ACHN (cell line): Measurements from ENCODE around the gene PLB1.

Experiments used
- DNase-seq: peaks from one replicate; pipeline ENCODE4 v3.0.0-alpha.2; 2015
- in situ Hi-C: cut with HindIII; loops from 2 replicates; pipeline ENCODE4 v1.10.0; 2017; ENCODE audit warnings: low sequenced_read_pairs, low pct_ligation_motif_present, low pct_unique_long_range_greater_than_20kb

The PLB1 gene

DNA sequence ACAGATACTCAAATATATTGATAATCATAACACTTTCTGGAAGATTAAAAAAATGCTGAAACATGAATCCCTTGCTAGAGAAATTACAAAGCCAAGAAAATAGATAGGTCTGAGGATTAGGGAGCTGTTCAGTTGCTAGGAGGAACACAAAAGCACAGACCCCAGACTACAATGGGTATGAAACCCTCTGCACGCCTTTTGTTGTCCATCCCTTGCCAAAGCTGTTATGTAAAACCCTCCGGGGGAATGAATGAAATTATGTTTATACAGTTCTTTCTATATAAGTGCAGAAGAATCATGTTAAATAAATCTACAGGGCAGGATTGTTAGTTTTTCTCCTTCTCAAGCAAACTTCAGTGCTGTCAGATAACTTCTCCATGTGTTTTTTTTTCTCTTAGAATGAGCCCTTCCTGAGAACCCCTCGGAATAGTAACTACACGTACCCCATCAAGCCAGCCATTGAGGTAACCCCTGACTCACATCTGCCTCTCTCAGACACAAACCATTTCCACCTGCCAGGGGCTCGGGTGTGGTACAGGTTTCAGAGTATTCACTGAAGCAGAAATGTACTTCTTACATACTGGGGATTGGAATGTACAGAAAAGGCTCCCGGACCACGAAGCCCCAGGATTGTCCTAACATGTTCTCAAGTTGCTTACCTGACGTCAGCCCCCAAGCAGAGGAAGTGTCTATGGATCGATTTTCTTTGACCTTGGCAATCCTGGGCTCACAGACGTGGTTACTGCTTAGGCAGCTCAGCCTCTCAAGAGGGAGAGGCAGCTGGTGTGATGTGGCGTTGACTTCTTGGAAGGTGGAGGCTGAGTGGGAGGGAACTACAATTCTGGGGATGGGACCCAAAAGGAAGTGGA is 118.0 kb downstream of the PLB1 start:
- DNase-seq = peak; percentile 84
- in situ Hi-C loops = no loop called here

DNA sequence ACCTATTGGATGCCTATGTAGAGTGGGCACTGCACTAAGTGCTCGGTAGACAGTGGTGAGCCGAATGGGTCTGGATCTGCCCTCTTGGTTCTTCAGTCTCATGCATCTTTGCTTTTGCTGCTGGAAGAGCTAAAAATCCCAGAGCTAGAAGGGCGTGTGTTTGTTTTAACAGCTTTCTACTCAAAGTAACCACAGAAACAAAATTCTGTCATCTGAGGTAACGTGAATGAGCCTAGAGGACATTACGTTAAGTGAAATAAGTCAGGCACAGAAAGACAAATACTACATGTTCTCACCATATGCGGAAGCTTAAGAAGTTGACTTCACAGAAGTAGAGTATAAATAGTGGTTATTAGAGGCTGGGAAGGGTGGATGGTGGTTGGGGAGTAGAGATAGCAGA is 119.8 kb downstream of the PLB1 start:
- in situ Hi-C loops = no loop called here
- DNase-seq = no peak

DNA sequence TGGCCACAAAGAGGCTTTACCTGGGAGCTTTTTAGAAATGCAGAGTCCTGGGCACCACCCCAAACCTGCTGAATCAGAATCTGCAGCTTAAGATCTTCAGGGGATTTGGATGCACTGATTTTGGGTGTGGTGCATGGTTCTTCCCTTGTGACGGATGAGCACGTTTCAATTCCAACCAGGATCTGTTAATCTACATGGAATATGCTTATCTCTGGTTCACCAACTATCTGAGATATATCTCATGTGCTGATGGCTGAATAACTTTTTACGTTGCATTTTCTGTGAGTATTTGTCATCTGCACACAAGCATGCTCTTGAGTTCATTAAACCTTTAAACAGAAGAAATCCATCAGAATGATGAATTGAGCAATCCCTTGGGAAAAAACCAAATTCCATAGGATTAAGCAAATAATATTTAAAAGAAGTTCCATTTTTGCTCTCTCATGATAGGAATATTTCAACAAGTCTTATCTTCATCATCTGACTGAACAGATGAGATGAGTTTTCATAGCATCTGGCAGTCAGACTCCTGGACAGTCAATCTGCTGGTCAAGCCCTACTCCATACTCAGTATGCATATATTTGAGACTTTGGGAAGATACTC is 120.6 kb downstream of the PLB1 start:
- in situ Hi-C loops = no loop called here
- no peak for DNase-seq

DNA sequence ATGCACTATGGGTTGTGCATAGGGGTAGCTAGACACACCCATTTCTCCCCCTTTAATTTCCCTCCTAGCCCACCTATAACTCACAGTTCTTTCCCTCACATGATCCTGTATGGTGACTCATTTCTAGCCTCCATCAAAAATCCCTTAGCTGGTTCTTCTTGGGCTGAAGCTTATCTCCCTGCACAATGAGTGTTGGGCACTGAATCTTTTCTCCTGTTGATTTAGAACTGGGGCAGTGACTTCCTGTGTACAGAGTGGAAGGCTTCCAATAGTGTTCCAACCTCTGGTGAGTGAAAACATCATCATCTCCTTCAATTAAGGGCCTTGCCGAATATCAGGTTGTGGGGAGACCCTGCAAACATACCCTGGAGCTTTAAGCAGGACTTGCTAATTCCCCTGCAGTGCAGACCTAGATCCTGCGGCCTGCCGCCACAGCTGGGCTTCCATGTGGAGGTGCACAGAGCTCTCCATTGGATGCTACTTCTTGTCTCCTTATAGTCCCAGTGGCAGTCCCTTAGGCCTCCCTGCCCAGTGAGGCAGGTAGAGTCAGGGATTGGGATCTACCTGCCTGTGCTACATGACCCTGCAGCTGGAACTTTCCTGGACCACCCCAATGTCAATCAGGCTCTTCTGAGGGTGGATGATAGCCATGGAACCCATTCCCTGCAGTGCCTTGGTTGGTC is 121.8 kb downstream of the PLB1 start:
- no peak for DNase-seq
- in situ Hi-C loops = no loop called here

DNA sequence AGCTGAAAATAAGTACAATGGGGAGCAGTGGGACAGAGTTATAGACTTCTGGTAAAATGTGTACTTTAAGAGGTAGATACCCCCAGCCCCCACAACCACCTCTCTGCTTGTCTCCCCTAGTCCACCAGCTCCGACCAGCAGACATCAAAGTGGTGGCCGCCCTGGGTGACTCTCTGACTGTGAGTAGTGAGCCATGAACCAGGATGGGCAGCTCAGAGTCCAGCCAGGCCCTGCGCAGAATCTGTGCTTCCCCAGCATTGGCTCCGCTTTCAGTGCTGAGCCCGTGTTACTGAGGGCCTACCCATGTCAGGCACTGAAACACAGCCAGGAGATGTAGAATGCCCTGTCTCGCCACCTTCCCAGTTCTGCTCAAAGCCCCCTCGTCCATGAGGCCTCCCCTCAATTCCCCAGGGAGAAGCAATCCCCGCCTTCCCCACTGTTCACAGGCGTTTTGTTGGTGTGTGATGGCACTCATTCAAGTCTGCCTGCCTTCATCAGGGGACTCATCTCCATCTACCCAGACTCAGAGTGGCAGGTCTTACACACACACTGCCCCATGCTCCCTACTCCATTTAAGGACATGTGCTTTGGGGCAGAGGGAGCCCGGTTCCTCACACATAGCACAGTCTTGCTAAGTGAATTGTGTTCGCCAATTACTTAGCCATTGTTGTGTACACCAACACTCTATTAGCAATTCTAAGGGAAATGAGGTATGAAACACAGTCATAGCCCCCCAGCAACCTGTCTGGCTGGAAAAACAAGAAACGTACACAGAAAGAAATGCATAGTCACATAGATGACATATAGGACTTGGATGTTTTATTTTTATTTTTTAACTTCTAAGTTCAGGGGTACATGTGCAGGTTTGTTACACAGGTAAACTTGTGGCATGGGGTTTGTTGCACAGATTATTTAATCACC is 122.6 kb downstream of the PLB1 start:
- no peak for DNase-seq
- in situ Hi-C loops = no loop called here

DNA sequence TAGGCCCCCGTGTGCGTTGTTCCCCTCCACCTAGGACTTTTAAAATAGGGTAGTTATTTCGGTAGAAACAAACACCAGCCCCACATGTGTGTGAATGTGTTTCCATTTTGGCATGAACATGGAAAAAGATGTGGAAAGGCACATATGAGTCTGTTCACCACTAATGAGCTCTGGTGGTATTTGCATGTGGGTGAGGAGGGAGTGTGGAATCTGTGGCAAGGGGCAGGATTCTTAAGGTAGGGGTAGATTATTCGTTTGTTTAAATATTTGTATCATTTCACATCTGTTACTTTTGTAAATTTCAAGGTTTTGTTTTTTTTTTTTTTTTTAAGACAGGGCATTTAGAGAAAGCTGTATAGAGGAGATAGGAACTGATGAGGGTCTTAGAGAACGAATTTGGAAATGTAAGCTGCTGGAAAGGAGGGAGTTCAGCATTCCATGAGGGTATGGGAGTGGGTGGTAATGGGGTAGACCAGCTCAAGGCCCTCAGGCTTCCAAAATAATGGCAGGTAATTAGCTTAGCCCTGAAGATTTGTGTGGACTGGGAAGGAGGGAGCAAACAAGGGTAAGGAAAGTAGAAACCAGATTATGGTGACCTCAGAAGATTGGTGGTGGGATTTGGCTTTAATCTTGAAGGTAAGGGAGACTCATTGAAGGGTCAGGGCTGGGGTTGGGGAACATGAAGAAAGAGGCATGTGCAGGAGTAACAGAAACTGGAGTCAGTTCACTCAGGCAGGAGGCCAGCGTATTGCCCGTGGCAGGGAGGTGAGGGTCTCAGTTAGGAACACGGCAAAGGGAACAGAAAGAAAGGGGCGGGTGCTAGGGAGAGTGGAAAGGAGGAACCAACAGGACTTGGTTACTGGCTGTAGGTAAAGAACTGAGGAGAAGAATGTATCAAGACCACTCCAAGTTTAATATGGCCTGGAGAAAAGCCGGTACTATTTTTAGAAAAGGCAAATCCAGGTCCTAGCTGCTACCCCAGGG is 123.6 kb downstream of the PLB1 start:
- in situ Hi-C loops = no loop called here
- DNase-seq = no peak

DNA sequence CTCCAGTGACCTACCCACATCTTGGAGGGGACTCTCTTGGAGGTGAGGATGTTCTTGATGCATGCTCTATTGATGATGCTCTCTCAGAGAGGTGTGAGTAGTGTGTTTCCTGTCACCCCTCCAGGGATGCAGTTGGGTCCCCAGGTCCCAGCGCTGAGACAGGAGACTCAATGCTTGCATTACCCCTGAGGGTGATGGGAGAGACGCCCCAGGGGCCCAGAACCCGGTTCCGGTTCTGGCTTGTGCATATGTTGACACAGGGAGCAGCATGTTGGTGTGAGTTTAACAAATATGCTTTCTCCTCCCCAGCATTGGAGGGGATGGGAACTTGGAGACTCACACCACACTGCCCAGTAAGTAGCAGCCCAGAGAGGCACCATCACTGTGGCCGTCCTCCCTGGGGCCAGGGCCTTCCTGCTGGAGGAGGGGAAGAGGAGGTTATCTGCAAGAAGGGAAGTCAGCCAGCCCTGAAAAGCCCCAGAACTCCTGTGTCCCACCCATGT is 124.5 kb downstream of the PLB1 start:
- in situ Hi-C loops = no loop called here
- DNase-seq = no peak

DNA sequence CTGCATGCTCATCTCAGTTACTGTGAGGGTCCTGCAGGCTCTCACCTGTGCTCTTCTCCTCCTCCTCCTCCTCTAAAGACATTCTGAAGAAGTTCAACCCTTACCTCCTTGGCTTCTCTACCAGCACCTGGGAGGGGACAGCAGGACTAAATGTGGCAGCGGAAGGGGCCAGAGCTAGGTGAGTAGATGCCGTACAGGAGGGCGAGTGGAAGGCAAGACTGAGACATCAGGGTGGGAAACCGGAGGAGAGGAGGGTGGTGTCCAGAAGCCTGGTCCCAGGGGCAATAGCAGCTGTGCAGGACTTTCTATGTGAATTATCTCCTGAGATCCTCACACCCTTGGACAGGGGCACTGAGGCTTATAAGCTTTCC is 124.9 kb downstream of the PLB1 start:
- no peak for DNase-seq
- in situ Hi-C loops = no loop called here

DNA sequence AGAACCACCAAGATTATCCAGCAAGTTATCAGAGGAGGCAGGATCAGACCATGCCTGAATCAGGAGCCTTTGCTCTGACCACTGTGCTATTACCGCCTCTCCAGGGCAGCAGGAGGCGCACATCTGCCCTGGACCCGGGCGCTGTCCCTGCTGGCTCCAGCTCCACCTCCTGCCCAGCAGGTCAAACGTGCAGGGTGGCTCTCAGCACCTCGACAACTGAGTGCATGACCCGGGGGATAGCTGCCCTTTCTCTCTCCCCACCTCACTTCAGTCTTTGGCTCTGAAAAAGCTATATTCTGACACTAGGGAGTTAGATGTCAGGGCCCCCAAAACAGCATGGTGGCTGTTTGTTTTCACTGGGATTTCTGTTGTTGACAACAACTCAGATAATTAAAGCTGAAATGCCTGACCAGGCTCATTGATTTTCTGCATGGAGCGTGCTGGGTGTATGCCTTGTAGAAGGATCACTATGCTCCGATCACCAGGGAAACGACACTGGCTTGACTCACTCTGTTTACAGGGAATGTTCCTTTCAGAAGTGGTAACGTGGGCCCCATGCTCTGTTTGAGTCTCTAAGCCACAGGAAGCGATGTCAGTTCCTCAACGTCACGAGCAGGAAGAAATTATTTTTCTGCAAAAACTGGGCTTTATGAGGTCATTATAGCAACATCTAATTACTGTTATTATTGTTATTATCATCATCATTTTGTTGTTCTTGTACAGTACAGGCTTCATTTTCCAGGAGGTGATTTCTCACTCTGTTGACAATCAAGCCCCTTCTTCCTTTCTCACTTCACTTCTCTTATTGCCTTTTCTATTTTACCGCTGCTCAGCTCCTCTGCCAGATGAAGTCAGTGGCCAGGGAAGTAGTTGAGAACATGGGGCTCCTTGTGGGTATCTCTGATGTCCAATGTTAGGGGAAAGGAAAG is 125.6 kb downstream of the PLB1 start:
- in situ Hi-C loops = no loop called here
- peak; percentile 72 for DNase-seq

DNA sequence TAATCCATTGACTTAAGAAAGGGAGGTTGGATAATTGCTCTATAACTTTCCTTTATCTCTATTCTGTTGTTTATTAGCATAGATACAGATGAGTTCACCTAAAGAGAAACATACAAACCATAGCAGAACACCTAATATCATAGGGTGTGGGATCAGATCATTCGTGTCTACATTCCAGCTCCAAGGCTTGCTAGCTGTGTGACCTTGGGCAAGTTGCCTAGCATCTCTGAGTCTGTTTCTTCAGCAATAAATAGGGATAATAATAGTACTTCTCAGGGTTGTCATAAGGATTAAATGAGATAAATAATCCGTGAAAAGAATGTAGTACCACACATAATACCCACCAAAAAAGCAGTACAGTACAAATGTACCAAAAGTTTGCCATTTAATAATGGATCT is 126.2 kb downstream of the PLB1 start:
- DNase-seq = no peak

DNA sequence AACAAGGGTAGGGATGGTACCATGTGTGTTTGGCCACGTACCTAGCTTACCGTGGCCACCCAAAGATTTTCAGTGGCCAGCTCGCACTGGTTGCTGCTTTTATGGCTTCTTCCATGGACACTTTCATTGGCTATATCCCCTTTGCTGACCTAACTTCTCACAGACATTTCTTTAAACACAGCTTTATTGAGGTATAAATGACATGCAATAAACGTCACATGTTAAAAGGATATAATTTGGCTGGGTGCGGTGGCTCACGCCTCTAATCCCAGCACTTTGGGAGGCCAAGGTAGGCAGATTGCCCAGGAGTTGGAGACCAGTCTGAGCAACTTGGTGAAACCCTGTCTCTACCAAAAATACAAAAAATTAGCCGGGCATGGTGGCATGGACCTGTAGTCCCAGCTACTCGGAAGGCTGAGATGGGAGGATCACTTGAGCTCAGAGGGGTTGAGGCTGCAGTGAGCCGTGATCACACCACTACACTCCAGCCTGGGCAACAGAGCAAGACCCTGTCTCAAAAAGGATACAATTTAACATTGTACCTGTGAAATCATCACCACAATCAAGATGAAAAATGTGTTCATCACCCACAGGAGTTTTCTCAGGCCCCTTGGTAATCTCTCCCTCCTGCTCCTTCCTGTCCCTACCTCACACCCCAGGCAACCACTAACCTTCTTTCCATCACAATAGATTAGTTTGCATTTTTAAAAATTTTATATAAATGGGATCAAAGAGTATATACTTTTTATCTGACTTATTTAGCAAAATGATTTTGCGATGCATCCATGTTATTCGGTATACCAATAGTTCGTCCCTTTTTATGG is 127.9 kb downstream of the PLB1 start:
- in situ Hi-C loops = no loop called here
- no peak for DNase-seq

More for the DNA sequence above, 126.2 kb downstream of the PLB1 start:
- in situ Hi-C loops = no loop called here

DNA sequence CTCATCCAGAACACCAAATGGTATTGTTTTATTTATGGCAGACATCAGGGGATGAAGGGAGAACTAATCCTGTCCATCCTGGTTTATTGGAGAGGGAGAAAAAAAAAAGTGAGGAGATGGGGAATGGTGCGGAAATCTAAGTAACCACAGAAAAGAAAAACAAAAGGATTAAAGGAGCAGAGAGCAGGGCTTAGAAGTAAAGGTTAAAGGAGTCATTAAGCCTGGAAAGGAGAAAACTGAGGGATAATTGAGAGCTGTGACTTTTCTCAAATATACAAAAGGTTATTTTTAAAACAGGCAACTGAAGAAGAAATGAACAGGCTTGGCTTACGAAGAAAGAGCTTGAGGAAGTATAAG is 128.6 kb downstream of the PLB1 start:
- no peak for DNase-seq
- in situ Hi-C loops = no loop called here

DNA sequence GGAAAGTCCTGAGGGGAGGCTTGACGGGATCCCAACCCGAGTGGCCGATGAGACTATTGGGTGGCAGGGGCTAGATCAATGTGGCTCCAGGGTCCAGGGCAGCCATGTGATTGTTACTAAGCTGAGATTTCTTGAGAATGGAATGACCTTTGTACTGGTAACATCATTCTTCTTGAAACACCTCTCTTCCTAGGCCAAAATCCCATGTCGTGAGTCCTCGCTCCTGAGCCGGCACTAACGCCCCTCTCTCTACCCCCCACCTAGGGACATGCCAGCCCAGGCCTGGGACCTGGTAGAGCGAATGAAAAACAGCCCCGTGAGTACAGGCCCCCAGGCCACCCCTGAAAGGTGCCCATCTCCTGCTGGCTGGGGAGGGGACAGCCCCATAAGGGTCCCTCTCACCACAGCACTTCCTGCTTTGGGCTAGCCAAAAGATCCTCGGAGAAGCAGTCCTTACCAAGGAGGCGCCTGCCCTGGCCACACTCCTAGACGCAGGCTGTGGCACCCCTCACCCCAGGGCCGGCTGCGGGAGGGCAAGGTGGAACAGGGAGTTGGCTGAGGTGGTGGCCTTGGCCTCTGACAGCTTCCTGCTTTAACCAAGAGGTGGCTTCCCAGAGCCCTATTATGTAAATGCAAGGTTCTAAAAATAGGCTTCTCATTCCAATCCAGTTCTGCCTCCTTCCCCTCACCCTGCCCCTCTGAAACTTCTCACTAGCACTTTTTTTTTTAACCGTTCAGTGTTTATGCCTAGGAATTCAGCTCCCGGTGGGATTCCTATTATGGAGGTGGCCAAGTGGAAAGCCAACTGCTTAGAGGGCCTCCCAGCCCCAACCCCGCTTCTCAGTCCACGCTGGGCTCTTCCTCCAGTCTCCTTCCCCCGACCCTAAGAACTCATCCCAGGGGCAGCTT is 129.2 kb downstream of the PLB1 start:
- in situ Hi-C loops = no loop called here
- DNase-seq = no peak

DNA sequence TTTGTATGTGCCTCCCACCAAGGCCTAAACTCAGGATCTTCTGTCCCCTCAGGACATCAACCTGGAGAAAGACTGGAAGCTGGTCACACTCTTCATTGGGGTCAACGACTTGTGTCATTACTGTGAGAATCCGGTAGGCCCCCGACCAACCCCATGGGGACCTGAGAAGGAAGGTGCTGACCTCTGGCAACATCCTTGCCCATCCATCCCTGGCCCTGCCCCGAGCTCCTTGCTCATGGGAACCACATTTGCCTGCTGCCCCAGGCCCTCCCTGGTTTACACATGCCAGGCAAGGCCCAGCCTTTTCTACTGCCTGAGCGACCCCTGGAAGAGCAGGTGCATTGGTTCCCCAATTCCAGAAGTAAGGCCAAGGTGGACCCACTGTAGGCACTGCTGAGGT is 130.5 kb downstream of the PLB1 start:
- no peak for DNase-seq
- in situ Hi-C loops = no loop called here

DNA sequence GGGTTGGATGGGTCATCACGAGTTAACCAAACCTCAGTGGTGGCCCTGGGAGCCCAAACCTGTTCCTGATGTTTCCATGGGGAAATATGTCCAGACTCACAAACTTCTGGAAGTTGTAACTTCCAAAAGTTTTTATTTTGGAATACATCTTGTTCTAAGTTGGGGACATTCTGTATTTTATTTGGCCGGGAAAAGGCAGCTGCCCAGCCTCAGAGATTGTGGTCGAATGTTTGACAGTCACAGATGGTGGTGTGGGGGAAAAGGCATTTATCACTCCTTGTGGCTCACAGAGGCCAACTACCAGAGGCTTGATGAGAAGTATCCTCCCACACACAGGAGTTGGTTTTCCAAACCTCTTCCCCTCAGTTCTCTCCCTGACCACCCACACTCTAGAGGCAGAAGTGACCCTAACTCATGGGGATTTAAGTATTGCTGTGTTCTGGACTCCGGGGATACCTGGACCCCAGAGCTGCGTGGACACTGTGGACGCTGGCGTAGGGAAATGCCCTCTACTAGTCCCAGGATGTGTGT is 131.1 kb downstream of the PLB1 start:
- in situ Hi-C loops = no loop called here
- DNase-seq = no peak
